HepG2 (cell line): ENCODE results near the gene INSRR. TPM values are rescaled to one million over a fixed set of nuclear protein-coding genes. Genes with fewer than 3 reads are reported as not detected.

ENCODE experiments used
- CREM ChIP-seq, 2 experiments: sonication (generic) in 1 of 2; formaldehyde crosslinking in 1 of 2; IDR thresholded peaks; 2 replicates each; pipeline versions ENCODE4 v1.4.0 to v1.6.1; 2016 to 2020; ENCODE audit warnings: antibody characterized with exemption in 1 of 2, mild to moderate bottlenecking in 1 of 2, missing genetic modification reagents in 1 of 2
- GLI4 ChIP-seq: sonication (generic); formaldehyde crosslinking; IDR thresholded peaks from 2 replicates; pipeline ENCODE4 v1.5.1; 2020; ENCODE audit warnings: missing genetic modification reagents, mild to moderate bottlenecking, moderate library complexity, borderline replicate concordance
- ISX ChIP-seq: sonication (generic); formaldehyde crosslinking; conservative IDR thresholded peaks from 2 replicates; pipeline ENCODE4 v1.5.0; 2020; ENCODE audit warnings: missing genetic modification reagents
- NFYB ChIP-seq: sonication (generic); formaldehyde crosslinking; IDR thresholded peaks from 2 replicates; pipeline ENCODE4 v1.4.0; 2020; ENCODE audit warnings: missing genetic modification reagents
- RORA ChIP-seq: sonication (generic); formaldehyde crosslinking; IDR thresholded peaks from 2 replicates; pipeline ENCODE4 v1.5.0; 2020; ENCODE audit warnings: mild to moderate bottlenecking, missing genetic modification reagents, moderate library complexity
- ZNF136 ChIP-seq: sonication (generic); formaldehyde crosslinking; IDR thresholded peaks from 2 replicates; pipeline ENCODE4 v1.8.1; 2022; ENCODE audit warnings: low read depth, mild to moderate bottlenecking, moderate library complexity, missing genetic modification reagents
- ZNF496 ChIP-seq: sonication (generic); formaldehyde crosslinking; IDR thresholded peaks from 2 replicates; pipeline ENCODE4 v1.8.1; 2023; ENCODE audit warnings: mild to moderate bottlenecking, moderate library complexity, missing genetic modification reagents; ENCODE audit not compliant: insufficient replicate concordance
- ZSCAN22 ChIP-seq: sonication (generic); formaldehyde crosslinking; IDR thresholded peaks from 2 replicates; pipeline ENCODE4 v1.4.0; 2020; ENCODE audit warnings: mild to moderate bottlenecking, missing genetic modification reagents
- polyA plus RNA-seq, 8 experiments: library from polyadenylated mRNA; depleted of rRNA in 3 of 8; stranded (reverse) in 7 of 8; unstranded in 1 of 8; fragments of >200 nt; fragmentation: Illumina TruSeq in 4 of 8; extraction: Trizol in 4 of 8; gene quantifications; 2 replicates each; pipeline versions ENCODE4 v1.2.1 to v1.2.3, GENCODE V29; 2011 to 2016; ENCODE audit warnings: low read depth in 4 of 8, missing spikeins in 1 of 8, mixed read lengths in 1 of 8; ENCODE audit not compliant: insufficient read depth in 1 of 8
- total RNA-seq, 5 experiments: library from RNA; depleted of rRNA; stranded (reverse); fragments of >200 nt; fragmentation: Illumina TruSeq; extraction: Trizol; gene quantifications; 2 replicates each; pipeline ENCODE4 v1.2.3, GENCODE V29; 2016; ENCODE audit warnings: low read depth in 1 of 5
- TF ChIP-seq, protein P1 (sequence below): sonication (generic); formaldehyde crosslinking; IDR thresholded peaks from 2 replicates; pipeline ENCODE4 v1.9.0; 2021; ENCODE audit warnings: mild to moderate bottlenecking, missing genetic modification reagents
- TF ChIP-seq, protein P2 (sequence below): sonication (generic); formaldehyde crosslinking; IDR thresholded peaks from 2 replicates; pipeline ENCODE4 v1.5.1; 2020; ENCODE audit warnings: mild to moderate bottlenecking, missing genetic modification reagents, borderline replicate concordance
- TF ChIP-seq, protein P3 (sequence below): sonication (generic); formaldehyde crosslinking; IDR thresholded peaks from 2 replicates; pipeline ENCODE4 v1.8.0; 2022; ENCODE audit warnings: missing genetic modification reagents, low read depth, mild to moderate bottlenecking, borderline replicate concordance
- TF ChIP-seq, protein P4 (sequence below): sonication (generic); formaldehyde crosslinking; IDR thresholded peaks from 2 replicates; pipeline ENCODE4 v1.5.1; 2020; ENCODE audit warnings: mild to moderate bottlenecking, missing genetic modification reagents, moderate library complexity
- TF ChIP-seq, protein P5 (sequence below): sonication (generic); formaldehyde crosslinking; IDR thresholded peaks from 2 replicates; pipeline ENCODE4 v1.4.0; 2020; ENCODE audit warnings: low read depth, mild to moderate bottlenecking, missing genetic modification reagents

Gene INSRR
- total and polyA plus RNA-seq, 2 of the 13 experiments (the other 11 are each of a cell fraction or from before 2014, with no cell fraction given): not detected

DNA sequence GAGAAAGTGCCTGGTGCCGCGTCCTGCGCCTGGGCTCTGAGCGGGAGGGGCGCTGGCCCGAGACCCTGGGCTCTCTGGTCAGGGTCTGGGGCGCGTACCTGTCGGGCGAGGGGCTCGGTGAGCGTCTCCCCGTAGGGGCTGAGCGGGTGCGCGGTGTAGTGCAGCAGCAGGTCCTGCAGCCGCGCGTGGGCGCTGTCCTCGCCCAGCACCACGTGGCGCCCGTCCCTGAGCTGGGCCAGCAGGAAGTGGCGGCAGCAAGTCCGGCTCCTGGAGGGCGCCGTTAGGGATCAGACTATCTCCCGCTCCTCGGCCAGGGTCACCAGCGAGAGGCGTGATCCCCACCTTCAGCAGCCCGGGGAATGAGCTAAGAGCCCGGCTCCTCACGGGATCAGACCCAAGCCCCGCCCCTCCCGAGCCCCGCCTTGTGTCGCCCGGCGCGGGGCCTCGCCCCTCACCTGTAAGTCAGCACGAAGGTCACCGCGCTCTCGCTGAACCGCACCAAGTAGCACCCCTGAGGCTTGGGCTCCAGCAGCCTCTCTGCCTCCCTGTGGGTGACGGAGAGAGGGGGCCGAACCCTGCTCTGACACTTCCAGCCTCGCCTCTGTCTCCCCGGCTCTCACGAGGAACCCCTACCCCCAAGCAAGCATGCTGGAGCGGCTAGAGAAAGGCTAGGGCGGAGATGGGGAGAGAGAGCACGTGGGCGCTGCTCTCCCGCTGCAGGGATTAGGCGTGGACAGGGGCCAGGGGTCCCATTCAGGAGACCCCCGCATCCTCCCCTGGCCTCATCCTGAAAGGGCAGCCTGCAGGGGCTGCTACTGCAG lies 45.0 kb downstream of the INSRR start (continued):
- TF ChIP-seq, protein P1, sequence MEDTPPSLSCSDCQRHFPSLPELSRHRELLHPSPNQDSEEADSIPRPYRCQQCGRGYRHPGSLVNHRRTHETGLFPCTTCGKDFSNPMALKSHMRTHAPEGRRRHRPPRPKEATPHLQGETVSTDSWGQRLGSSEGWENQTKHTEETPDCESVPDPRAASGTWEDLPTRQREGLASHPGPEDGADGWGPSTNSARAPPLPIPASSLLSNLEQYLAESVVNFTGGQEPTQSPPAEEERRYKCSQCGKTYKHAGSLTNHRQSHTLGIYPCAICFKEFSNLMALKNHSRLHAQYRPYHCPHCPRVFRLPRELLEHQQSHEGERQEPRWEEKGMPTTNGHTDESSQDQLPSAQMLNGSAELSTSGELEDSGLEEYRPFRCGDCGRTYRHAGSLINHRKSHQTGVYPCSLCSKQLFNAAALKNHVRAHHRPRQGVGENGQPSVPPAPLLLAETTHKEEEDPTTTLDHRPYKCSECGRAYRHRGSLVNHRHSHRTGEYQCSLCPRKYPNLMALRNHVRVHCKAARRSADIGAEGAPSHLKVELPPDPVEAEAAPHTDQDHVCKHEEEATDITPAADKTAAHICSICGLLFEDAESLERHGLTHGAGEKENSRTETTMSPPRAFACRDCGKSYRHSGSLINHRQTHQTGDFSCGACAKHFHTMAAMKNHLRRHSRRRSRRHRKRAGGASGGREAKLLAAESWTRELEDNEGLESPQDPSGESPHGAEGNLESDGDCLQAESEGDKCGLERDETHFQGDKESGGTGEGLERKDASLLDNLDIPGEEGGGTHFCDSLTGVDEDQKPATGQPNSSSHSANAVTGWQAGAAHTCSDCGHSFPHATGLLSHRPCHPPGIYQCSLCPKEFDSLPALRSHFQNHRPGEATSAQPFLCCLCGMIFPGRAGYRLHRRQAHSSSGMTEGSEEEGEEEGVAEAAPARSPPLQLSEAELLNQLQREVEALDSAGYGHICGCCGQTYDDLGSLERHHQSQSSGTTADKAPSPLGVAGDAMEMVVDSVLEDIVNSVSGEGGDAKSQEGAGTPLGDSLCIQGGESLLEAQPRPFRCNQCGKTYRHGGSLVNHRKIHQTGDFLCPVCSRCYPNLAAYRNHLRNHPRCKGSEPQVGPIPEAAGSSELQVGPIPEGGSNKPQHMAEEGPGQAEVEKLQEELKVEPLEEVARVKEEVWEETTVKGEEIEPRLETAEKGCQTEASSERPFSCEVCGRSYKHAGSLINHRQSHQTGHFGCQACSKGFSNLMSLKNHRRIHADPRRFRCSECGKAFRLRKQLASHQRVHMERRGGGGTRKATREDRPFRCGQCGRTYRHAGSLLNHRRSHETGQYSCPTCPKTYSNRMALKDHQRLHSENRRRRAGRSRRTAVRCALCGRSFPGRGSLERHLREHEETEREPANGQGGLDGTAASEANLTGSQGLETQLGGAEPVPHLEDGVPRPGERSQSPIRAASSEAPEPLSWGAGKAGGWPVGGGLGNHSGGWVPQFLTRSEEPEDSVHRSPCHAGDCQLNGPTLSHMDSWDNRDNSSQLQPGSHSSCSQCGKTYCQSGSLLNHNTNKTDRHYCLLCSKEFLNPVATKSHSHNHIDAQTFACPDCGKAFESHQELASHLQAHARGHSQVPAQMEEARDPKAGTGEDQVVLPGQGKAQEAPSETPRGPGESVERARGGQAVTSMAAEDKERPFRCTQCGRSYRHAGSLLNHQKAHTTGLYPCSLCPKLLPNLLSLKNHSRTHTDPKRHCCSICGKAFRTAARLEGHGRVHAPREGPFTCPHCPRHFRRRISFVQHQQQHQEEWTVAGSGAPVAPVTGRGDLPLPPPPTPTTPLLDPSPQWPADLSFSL (CRISPR knock-in tag): peak; percentile 18; the same call in 1 of the 2 replicates
- TF ChIP-seq, protein P2, sequence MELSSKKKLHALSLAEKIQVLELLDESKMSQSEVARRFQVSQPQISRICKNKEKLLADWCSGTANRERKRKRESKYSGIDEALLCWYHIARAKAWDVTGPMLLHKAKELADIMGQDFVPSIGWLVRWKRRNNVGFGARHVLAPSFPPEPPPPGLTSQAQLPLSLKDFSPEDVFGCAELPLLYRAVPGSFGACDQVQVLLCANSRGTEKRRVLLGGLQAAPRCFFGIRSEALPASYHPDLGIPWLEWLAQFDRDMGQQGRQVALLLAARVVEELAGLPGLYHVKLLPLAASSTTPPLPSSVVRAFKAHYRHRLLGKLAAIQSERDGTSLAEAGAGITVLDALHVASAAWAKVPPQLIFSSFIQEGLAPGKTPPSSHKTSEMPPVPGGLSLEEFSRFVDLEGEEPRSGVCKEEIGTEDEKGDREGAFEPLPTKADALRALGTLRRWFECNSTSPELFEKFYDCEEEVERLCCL (CRISPR knock-in tag): no peak
- TF ChIP-seq RORA (CRISPR knock-in tag): no peak
- peak; percentile 70; the same call in 1 of the 2 replicates for TF ChIP-seq ZSCAN22
- TF ChIP-seq, protein P3, sequence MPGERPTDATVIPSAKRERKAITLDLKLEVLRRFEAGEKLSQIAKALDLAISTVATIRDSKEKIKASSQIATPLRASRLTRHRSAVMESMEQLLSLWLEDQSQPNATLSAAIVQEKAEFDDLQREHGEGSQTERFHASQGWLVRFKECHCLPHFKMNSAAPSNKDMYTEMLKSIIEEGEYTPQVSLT (CRISPR knock-in tag): no peak
- TF ChIP-seq ISX: no peak
- no peak for TF ChIP-seq CREM (IDR thresholded peaks at IDR 0.05)
- no peak for TF ChIP-seq CREM (CRISPR knock-in tag; IDR thresholded peaks at IDR 0.05)
- TF ChIP-seq, protein P4, sequence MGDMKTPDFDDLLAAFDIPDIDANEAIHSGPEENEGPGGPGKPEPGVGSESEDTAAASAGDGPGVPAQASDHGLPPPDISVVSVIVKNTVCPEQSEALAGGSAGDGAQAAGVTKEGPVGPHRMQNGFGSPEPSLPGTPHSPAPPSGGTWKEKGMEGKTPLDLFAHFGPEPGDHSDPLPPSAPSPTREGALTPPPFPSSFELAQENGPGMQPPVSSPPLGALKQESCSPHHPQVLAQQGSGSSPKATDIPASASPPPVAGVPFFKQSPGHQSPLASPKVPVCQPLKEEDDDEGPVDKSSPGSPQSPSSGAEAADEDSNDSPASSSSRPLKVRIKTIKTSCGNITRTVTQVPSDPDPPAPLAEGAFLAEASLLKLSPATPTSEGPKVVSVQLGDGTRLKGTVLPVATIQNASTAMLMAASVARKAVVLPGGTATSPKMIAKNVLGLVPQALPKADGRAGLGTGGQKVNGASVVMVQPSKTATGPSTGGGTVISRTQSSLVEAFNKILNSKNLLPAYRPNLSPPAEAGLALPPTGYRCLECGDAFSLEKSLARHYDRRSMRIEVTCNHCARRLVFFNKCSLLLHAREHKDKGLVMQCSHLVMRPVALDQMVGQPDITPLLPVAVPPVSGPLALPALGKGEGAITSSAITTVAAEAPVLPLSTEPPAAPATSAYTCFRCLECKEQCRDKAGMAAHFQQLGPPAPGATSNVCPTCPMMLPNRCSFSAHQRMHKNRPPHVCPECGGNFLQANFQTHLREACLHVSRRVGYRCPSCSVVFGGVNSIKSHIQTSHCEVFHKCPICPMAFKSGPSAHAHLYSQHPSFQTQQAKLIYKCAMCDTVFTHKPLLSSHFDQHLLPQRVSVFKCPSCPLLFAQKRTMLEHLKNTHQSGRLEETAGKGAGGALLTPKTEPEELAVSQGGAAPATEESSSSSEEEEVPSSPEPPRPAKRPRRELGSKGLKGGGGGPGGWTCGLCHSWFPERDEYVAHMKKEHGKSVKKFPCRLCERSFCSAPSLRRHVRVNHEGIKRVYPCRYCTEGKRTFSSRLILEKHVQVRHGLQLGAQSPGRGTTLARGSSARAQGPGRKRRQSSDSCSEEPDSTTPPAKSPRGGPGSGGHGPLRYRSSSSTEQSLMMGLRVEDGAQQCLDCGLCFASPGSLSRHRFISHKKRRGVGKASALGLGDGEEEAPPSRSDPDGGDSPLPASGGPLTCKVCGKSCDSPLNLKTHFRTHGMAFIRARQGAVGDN (CRISPR knock-in tag): peak; percentile 100
- no peak for TF ChIP-seq ZNF136 (CRISPR knock-in tag)
- no peak for TF ChIP-seq GLI4
- TF ChIP-seq ZNF496 (CRISPR knock-in tag): no peak
- peak; percentile 27; the same call in 1 of the 2 replicates for TF ChIP-seq NFYB
- TF ChIP-seq, protein P5, sequence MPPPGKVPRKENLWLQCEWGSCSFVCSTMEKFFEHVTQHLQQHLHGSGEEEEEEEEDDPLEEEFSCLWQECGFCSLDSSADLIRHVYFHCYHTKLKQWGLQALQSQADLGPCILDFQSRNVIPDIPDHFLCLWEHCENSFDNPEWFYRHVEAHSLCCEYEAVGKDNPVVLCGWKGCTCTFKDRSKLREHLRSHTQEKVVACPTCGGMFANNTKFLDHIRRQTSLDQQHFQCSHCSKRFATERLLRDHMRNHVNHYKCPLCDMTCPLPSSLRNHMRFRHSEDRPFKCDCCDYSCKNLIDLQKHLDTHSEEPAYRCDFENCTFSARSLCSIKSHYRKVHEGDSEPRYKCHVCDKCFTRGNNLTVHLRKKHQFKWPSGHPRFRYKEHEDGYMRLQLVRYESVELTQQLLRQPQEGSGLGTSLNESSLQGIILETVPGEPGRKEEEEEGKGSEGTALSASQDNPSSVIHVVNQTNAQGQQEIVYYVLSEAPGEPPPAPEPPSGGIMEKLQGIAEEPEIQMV (CRISPR knock-in tag): peak; percentile 87
